Dedifferentiated amniotic fluid mesenchymal stem cell (primary cell): ENCODE data around the gene DOCK8.
"Not testable (repeated sequence)": the region's sequence is repeated elsewhere in the genome, so short reads cannot be mapped to it uniquely, and the experiment has no call there.

ENCODE experiments used
- DNase-seq: peaks from one replicate; pipeline ENCODE4 v3.0.0-alpha.2; 2016; ENCODE audit errors: extremely low spot score

The DOCK8 gene

GRCh38 chr9:224582-225520 is 10.2 kb downstream of the DOCK8 start:
- DNase-seq, result no peak

GRCh38 chr9:227860-228259 is 13.2 kb downstream of the DOCK8 start:
- no peak for DNase-seq

- no peak for DNase-seq
These were observed 14.4 kb downstream of the DOCK8 start for GRCh38 chr9:228929-229695.

- DNase-seq, result not testable (repeated sequence)
These were observed 17.0 kb downstream of the DOCK8 start for GRCh38 chr9:231625-232024.

GRCh38 chr9:233708-234107 is 19.0 kb downstream of the DOCK8 start:
- DNase-seq, result not testable (repeated sequence)

- DNase-seq, result no peak
These were observed 22.6 kb downstream of the DOCK8 start for GRCh38 chr9:237141-237857.

GRCh38 chr9:237858-238345 is 23.2 kb downstream of the DOCK8 start:
- no peak for DNase-seq

GRCh38 chr9:242461-243080 is 27.9 kb downstream of the DOCK8 start:
- DNase-seq, result no peak

- no peak for DNase-seq
These were observed 33.8 kb downstream of the DOCK8 start for GRCh38 chr9:248278-248961.

GRCh38 chr9:249025-249424 is 34.4 kb downstream of the DOCK8 start:
- DNase-seq, result no peak

GRCh38 chr9:250039-250438 is 35.4 kb downstream of the DOCK8 start:
- no peak for DNase-seq

- no peak for DNase-seq
These were observed 36.0 kb downstream of the DOCK8 start for GRCh38 chr9:250625-251024.

- no peak for DNase-seq
These were observed 36.7 kb downstream of the DOCK8 start for GRCh38 chr9:251398-251797.

- no peak for DNase-seq
These were observed 38.9 kb downstream of the DOCK8 start for GRCh38 chr9:253539-253938.

GRCh38 chr9:254516-254915 is 39.9 kb downstream of the DOCK8 start:
- no peak for DNase-seq

- DNase-seq, result no peak
These were observed 43.3 kb downstream of the DOCK8 start for GRCh38 chr9:257957-258356.

GRCh38 chr9:259405-260404 is 45.0 kb downstream of the DOCK8 start:
- no peak for DNase-seq

- DNase-seq, result no peak
These were observed 49.6 kb downstream of the DOCK8 start for GRCh38 chr9:264231-264630.

GRCh38 chr9:265209-265870 is 50.7 kb downstream of the DOCK8 start:
- DNase-seq, result no peak
